Measurements from ENCODE around the gene MMAB.

- TF ChIP-seq TAF1 (IDR thresholded peaks at IDR 0.05; ENCODE audit: borderline replicate concordance, insufficient read depth, low read length) (no peak), REST (IDR thresholded peaks at IDR 0.05; ENCODE audit: insufficient read depth in 1 of 2, low read depth in 2 of 2, low read length in 2 of 2) (no peak)
These were observed 19.8 kb downstream of the MMAB start for GRCh38 chr12:109553483-109553882.
